NCI-H2081 treated with DMSO at 0.1 percent for 48 hours (cell line): ENCODE results near the gene LTBP1.
"Not testable (repeated sequence)": the region's sequence is repeated elsewhere in the genome, so short reads cannot be mapped to it uniquely, and the experiment has no call there.

Experiments used
- DNase-seq: peaks from one replicate; lab custom pipeline; 2025; lab: John Stamatoyannopoulos, UW

LTBP1 gene

DNA sequence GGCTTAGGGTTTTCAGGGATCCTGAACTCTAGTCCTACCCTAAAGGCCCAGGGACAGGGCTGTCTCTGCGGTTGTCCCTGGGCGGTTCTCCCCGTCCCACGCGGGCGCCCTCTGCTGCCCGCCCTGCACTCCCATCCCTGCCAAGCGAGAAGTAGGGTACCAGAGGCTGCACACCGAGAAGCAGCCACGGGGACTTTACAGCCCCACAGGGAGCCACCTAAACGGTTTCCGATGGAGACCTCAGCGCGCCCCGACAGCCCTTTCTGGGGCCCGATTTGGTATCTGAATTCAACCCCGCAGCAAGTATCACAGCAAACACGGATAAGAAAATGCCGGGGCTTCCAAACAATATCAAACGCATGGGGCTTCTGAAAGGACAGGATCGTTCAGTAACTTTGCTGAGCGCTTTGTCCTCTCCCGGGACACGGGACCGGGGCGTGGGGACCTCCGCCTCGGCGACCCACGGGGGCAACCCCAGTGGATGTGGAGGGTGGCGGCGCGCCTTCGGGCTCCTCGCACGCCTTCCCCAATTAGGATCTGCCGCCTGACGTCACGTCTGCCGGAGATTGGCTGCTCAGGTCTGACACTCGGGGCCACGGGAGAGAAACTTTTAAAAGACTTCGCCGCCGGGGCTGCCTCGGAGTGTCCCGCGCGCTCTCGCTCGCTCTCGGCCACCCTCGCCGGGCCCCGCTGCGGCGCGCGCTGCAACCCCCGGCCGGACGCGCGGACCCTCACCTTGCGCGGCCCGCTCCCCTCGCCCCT, at the start of gene LTBP1:
Gene LTBP1, plus strand, starts transcription at position 640 of the 762 bp plus-strand sequence. CDS start 372 bp downstream, outside the sequence.
- no peak for DNase-seq

DNA sequence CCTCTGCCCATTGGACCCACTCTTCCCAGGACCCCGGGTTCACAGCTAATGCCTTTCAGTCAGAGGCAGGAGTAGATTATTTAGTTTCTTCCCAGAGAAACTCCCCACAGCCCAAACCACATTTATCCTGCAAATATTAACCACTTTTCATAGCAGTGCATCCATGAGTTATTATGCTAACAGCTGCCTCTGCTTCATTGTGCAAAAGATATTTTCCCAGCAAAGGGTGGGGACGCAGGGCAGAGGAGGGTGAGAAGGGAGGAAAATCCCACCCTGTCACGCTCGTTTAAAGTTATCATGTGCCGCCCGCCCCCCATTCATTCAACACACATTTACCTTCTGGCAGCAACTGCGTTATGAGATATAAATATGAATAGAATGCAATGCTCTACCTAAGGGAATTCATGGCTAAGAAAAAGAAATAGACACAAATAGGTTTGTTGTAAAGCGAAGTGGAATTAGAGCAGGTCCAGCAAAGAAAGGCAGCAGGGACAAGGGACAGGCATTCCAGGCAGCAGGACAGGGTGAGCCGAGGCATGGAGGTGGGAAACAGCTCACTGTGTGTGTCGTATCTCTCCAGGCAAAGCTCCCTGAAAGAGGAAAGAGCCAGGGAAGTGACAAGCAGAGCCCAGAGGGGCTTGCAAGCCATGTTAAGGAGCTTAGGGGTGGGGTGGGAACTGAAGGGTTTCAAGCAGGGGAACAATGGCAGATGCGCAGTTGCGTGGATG, 46.3 kb upstream of the LTBP1 start:
- DNase-seq, result no peak

DNA sequence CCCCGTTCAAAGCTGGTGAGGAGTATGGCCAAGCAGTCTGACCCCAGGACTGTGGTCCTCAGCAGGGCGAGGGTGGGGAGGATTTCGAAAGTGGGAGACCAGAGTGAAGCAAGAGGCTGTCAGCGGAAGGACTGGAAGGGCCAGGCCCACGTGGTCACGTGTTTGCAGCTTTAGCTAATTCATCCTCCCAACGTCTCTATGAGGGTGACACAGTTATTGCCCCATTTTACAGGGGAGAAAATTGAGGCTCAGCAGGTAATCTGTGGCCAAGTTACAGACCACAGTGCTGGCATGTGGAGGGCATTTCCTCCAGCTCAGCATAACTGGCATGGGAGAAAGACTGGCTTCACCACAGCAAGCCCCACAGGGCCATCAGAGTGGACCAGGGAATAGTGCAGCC, 45.4 kb upstream of the LTBP1 start:
- no peak for DNase-seq

GRCh38 chr2:32902174-32902573, 44.6 kb upstream of the LTBP1 start:
- DNase-seq, result no peak

DNA sequence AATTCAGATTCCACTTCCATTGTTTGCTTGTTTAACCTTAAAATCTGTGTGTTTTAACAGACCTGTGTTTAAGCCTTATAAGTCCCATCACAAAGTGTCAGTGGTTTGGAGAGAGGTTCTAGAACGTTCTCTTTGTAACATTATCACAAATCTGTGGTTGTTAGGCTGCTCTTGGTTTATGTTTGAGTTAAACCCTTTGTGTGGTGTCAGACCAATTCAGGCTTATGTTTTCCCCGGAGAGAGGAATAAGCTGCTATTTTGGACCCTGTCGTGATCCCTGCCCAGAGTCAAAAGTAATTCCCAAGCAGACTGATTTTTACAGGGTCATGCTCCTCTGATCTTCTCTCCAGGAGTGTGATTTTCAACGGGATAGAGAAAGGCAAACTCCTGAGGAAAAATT, 43.8 kb upstream of the LTBP1 start:
- DNase-seq, result no peak

DNA sequence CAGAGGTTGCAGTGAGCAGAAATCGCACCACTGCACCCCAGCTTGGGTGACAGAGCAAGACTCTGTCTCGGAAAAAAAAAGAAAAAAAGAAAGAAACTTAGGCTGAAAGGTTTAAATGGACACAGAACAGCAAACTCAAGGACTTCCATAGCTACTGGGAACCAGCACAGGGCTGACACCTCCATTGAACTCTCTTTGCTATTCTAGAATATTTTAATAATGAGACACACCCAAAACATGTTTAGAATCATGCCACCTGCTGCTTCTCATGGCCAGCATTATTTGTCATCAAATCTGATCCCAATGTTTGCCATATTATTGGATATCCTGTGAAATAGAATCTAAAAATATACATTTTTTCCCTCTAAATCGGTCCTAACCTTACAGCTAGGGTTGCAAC, 42.7 kb upstream of the LTBP1 start:
- no peak for DNase-seq

- DNase-seq, result no peak
Measured at GRCh38 chr2:32904751-32905150, 42.0 kb upstream of the LTBP1 start.

- no peak for DNase-seq
Measured at GRCh38 chr2:32905270-32905669, 41.5 kb upstream of the LTBP1 start.

DNA sequence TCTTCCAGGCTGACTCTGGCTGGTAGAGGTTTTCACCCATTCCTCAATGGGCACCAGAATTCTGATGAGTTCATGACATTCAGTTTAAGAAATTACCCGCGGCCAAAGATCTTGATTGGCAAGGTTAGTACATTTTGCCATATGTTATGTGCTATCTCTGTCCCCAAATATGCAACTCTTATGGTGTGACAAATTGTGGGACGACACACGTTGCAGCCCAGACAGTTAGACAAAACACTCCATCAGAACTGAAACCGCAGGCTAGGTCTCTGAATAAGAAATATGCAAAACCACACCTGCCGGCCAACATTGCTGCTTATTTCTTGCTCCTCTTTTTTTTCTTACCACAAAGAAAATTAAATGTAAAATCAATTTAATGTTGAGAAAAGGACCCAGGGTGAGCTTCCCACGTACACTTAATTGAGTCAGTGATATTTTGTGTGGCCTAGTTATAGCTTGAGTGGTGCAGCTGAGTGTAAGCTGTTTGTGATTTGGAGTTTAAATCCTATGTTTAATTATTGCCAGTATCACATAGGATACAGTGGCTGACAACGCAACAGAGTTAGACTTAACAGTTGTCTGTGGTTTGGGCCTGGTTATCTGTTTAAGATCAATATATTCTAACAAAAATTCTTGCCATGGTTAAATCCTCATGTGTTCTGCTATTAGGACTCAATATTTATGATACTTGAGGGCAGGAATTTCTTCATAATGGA, 35.7 kb upstream of the LTBP1 start:
- no peak for DNase-seq

DNA sequence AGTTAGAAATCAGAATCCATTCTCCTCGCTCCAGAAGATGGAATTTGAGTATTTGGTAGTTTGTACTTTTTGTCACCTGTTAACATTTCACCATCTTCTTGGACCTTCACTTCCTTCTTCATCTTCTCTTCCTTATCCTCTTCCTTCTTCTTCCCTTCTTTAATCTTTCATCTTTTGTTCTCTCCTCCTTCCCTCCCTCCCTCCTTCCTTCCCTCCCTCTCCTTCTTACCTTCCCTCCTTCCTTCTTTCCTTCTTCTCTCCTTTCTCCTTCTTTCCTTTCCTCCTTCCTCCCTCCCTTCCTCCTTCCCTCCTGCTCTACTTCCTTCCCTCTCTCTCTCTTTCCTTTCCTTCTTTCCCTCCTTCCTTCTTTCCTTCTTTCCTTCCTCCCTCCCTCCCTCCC, 31.1 kb upstream of the LTBP1 start:
- no peak for DNase-seq

GRCh38 chr2:32918774-32919173, 28.0 kb upstream of the LTBP1 start:
- DNase-seq, result no peak

DNA sequence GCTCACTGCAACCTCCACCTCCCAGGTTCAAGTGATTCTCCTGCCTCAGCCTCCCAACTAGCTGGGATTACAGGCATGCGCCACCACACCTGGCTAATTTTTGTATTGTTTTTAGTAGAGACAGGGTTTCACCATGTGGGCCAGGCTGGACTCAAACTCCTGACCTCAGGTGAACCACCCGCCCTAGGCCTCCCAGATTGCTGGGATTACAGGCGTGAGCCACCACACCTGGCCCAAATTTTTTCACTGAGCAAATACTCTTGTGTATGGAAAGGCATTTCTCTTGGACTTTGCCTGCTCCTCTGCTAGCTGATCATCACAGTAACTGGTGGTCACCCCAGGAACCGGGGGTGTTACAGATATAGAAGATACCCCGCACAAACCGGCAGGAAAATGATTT, 26.9 kb upstream of the LTBP1 start:
- not testable (repeated sequence) for DNase-seq

DNA sequence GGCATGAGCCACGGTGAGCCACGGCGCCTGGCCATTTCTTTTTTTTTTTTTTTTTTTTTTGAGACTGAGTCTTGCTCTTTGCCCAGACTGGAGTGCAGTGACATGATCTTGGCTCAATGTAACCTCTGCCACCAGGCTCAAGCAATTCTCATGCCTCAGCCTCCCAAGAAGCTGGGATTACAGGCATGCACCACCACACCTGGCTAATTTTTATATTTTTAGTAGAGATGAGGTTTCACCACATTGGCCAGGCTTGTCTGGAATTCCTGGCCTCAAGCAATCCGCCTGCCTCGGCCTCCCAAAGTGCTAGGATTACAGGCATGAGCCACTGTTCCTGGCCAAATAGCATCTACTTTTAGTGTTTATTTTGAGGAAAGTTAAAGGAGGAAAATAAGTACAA, 25.3 kb upstream of the LTBP1 start:
- not testable (repeated sequence) for DNase-seq

DNA sequence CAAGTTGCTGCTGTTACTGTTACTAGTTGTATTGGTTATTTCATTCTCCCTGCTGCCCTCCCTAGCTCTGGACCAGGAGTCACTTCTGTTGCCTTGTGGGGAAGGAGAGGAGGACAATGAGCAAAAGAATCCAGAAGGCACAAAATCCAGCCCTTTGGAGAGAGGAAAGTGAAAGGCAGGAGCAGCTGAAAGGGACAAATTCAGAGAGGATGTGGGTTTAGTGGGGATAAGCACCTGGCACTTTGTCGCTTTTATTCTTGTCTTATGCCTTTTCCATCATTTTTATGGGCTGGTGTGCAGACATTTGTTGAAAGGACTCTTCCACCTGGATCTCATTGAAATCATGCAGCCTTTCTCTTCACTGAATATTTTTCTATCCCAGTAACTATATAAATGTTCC, 24.3 kb upstream of the LTBP1 start:
- no peak for DNase-seq

- DNase-seq, result no peak
Measured at GRCh38 chr2:32923109-32923508, 23.6 kb upstream of the LTBP1 start.

DNA sequence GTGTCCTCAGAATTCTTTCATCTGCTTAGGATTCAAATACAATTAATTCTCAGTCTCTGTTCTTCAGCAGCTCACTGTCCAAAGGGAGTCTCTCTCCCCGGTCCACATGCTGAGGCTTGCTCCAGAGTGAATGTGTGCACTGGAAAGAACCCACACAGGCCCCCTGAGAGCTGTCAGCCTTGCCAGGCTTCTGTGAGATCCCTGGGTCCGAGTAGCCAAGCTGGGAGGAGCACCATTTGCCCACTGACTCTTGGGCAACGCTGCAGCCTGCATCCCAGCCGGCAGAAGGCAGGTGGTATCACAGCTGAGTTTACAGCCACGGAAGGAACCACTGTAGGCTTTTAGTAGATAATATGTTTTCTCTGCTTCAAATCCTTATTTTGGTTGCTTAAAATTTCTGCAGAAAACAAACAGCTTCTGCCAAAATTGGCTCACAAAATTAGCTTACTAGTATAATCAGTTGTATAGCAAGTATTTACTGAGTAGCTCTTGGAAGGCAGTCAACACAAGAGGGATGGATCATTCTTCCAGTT, 21.4 kb upstream of the LTBP1 start:
- no peak for DNase-seq

DNA sequence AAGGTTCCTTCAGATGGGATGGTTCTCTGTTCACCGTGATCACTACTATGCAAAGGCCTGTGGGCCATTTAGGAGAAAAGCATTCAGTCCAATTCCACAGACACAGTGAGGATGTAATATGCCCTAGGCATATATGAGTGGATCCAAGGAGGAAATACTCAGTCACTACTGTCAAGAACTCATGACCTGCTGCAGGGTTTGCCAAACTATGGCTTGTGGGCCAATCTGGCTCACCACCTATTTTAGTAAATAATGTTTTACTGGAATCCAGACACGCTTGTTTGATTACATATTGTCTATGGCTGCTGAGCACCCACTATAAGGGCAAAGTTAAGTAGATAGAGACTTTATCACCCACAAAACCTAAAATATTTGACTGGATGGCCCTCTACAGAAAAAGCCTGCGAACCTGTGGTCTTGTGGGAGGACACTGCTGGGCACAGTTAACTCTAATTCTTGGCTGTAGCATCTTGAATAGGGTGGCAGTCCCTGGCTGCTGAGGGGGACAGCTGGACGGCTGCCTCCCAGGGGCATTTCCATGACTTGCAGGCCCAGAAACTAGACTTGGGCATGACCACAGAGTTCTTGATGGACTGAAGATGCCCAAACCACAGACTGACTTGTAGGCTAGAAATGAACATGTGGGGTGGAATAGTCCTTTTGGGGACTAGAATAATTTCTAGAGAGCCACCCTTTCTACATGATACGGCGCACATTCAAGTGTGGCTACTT, 20.6 kb upstream of the LTBP1 start:
- DNase-seq, result no peak

- no peak for DNase-seq
Measured at GRCh38 chr2:32926708-32927084, 20.1 kb upstream of the LTBP1 start.

DNA sequence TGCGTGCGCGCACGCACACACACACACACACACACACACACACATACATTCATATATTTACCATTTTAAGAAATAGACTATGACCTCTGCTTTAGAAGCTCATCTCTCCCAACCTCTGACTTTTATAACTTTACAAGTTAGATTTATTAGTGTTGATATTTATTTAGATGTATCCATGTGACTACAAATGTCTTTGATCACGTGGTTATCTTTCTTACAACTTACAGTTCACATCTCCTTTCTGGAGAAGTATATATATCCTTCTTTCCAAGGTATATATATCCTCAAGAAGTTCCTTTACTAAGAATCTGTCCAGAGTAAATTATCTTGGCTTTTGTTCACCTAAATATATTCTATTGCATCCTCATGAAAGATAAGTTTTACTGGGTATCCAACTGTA, 16.3 kb upstream of the LTBP1 start:
- DNase-seq, result no peak

- DNase-seq, result no peak
Measured at GRCh38 chr2:32931519-32931918, 15.2 kb upstream of the LTBP1 start.

DNA sequence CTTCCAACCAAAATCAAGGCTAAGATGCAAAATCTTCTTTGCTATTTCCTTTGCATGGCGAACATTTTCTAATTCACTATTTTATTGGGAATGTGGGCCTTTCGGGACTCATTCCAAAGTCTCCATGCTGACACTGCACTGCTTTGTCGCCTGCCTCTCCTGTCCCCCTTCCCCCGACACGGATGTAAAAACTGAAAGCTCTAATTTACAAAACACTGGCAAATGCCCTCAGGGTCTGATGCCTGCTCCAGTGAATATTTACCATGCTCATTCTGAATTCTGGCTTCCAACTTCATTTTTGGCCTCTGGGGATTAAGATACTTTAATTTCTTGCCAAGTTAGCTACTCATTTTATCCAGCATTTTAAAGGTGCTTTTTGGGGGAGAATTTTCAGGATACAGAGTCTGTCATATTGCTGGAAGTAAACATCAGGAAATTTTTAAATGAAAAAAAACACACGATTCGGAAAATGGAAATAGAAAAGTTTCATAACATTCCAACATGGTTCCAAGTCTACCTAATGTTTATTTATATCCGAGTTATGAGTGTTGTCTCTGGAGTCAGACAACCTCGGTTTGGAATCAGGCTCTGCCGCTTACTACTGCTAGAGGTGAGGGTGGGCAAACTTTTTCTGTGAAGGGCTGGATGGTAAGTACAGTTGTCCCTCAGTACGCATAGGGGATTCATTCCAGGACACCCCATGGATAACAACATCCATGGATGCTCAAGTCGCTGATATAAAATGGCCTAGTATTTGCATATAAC, 14.6 kb upstream of the LTBP1 start:
- DNase-seq, result no peak
